Panc1 (cell line): ENCODE data around the gene NPFFR2. TPM values are rescaled to one million over a fixed set of nuclear protein-coding genes. Genes with fewer than 3 reads are reported as not detected.
"Not testable (repeated sequence)": the region's sequence is repeated elsewhere in the genome, so short reads cannot be mapped to it uniquely, and the experiment has no call there.

ENCODE experiments used
- ATAC-seq: fragments of 200-7000 bp; cut with Tn5 transposase; 2 replicates; pipeline ENCODE4 v1.9.1; 2020; ENCODE audit warnings: mild to moderate bottlenecking, moderate library complexity
- BruUV-seq: library from RNA; stranded (reverse); fragments of 400-500 nt; replicated peaks from 2 replicates; lab custom pipeline; 2021; lab: Mats Ljungman, UMichigan
- CTCF ChIA-PET: fragments of 300-600 bp; sonication (Branson Sonifier 250); formaldehyde crosslinking; loops from one replicate; lab custom pipeline; 2022; ENCODE audit warnings: antibody characterized with exemption; lab: Charles Lee
- POLR2A ChIA-PET: fragments of 300-600 bp; sonication (Branson Sonifier 250); formaldehyde crosslinking; loops from one replicate; lab custom pipeline; 2022; ENCODE audit warnings: antibody characterized with exemption; lab: Charles Lee
- DNase-seq: peaks from one replicate; pipeline ENCODE4 v3.0.0-alpha.2; 2010; ENCODE audit warnings: low read depth, low spot score
- H3K27ac ChIP-seq: 2 replicates; pipeline ENCODE4 v1.5.1; 2011; ENCODE audit warnings: mild to moderate bottlenecking, low read length, inconsistent platforms
- H3K27me3 ChIP-seq: fragments of 200-500 bp; sonication (Bioruptor generic); 2 replicates; pipeline ENCODE4 v1.6.0; 2014; ENCODE audit warnings: low read length, inconsistent platforms; ENCODE audit not compliant: control insufficient read depth, insufficient read depth
- H3K36me3 ChIP-seq: fragments of 200-500 bp; sonication (Bioruptor generic); 2 replicates; pipeline ENCODE4 v1.5.1; 2014; ENCODE audit warnings: inconsistent platforms, mild to moderate bottlenecking, low read length, moderate library complexity; ENCODE audit not compliant: control insufficient read depth, insufficient read depth
- H3K4me1 ChIP-seq: 2 replicates; pipeline ENCODE4 v1.5.1; 2011; ENCODE audit warnings: inconsistent platforms, mild to moderate bottlenecking, low read length, moderate library complexity; ENCODE audit not compliant: control insufficient read depth, insufficient read depth
- H3K4me3 ChIP-seq, 2 experiments: 2 replicates each; pipeline ENCODE4 v1.5.1; 2011 to 2012; ENCODE audit warnings: low read depth in 2 of 2, low read length in 2 of 2, mild to moderate bottlenecking in 2 of 2, inconsistent platforms in 1 of 2, moderate library complexity in 1 of 2
- H3K9me3 ChIP-seq: fragments of 200-500 bp; sonication (Bioruptor generic); 2 replicates; pipeline ENCODE4 v1.5.1; 2014; ENCODE audit warnings: low read depth, mild to moderate bottlenecking, inconsistent platforms, low read length, moderate library complexity; ENCODE audit not compliant: control insufficient read depth, insufficient read depth
- CTCF ChIP-seq: fragments of 450-650 bp; IDR thresholded peaks from 2 replicates; pipeline ENCODE4 v1.5.1; 2017; ENCODE audit warnings: mild to moderate bottlenecking
- POLR2AphosphoS5 ChIP-seq: IDR thresholded peaks from 2 replicates; pipeline ENCODE4 v1.6.1; 2012; ENCODE audit warnings: mild to moderate bottlenecking, low read depth, low read length, moderate library complexity
- REST ChIP-seq, 2 experiments: IDR thresholded peaks; 2 replicates each; pipeline ENCODE4 v1.6.1; 2011 to 2012; ENCODE audit warnings: low read depth in 2 of 2, control low read depth in 1 of 2, low read length in 1 of 2, mild to moderate bottlenecking in 1 of 2, moderate library complexity in 1 of 2; ENCODE audit not compliant: insufficient read depth in 1 of 2
- SIN3A ChIP-seq: IDR thresholded peaks from 2 replicates; pipeline ENCODE4 v1.6.1; 2012; ENCODE audit warnings: low read depth, mild to moderate bottlenecking, low read length, moderate library complexity, borderline replicate concordance; ENCODE audit not compliant: insufficient read depth
- TCF7L2 ChIP-seq: IDR thresholded peaks from 2 replicates; pipeline ENCODE4 v1.6.1; 2011; ENCODE audit warnings: mild to moderate bottlenecking, low read depth, low read length, inconsistent platforms
- in situ Hi-C: cut with HindIII; loops from 2 replicates; pipeline ENCODE4 v1.10.0; 2016; ENCODE audit warnings: low sequenced_read_pairs, low pct_unique_long_range_greater_than_20kb
- intact Hi-C: fragments of 100-400 bp; cut with micrococcal nuclease; formaldehyde crosslinking; loops from one replicate; pipeline ENCODE4 v1.10.0; 2022; ENCODE audit not compliant: unreplicated experiment
- total RNA-seq: library from RNA; stranded (reverse); gene quantifications from one replicate; pipeline ENCODE4 v1.2.1, GENCODE V29; 2021; ENCODE audit not compliant: unreplicated experiment

NPFFR2 gene
- total RNA-seq, 1 experiment from 2014 or later: not detected

GRCh38 chr4:72128741-72129140 lies 96.9 kb downstream of the NPFFR2 start:
- Histone ChIP-seq H3K36me3 (no peaks in the 10 kb centered on the region), H3K27me3 (no peaks in the 10 kb centered on the region), H3K4me1 (no peaks in the 10 kb centered on the region), H3K27ac (no peak overlapping the region), H3K4me3 (no peak overlapping the region), H3K9me3 (no peaks in the 10 kb centered on the region)
- TF ChIP-seq REST (IDR thresholded peaks at IDR 0.05; ENCODE audit: insufficient read depth in 1 of 2, low read depth in 2 of 2, low read length in 1 of 2) (no peak), CTCF (no peak)
- intact Hi-C loops (no loop called here), in situ Hi-C loops (no loop called here)
- no TSS peak for BruUV-seq
- ATAC-seq: no peak
- DNase-seq: no peak
- POLR2A ChIA-PET: no interaction called here
- CTCF ChIA-PET: no interaction called here

GRCh38 chr4:72136429-72136828 lies 104.6 kb downstream of the NPFFR2 start:
- Histone ChIP-seq H3K27me3 (no peaks in the 10 kb centered on the region), H3K4me1 (no peaks in the 10 kb centered on the region), H3K27ac (no peak overlapping the region), H3K4me3 (no peak overlapping the region), H3K36me3 (no peaks in the 10 kb centered on the region), H3K9me3 (no peaks in the 10 kb centered on the region)
- no TSS peak for BruUV-seq
- ChIA-PET CTCF (no interaction called here), POLR2A (no interaction called here)
- ATAC-seq (no peak), DNase-seq (no peak)
- in situ Hi-C loops (no loop called here), intact Hi-C loops (no loop called here)
- TF ChIP-seq SIN3A (no peak), CTCF (no peak), TCF7L2 (no peak), REST (IDR thresholded peaks at IDR 0.05; ENCODE audit: insufficient read depth in 1 of 2, low read depth in 2 of 2, low read length in 1 of 2) (no peak), POLR2AphosphoS5 (no peak)

GRCh38 chr4:72139997-72140396 lies 108.2 kb downstream of the NPFFR2 start:
- BruUV-seq, ATAC-seq, CTCF ChIA-PET, intact Hi-C loops, H3K27ac ChIP-seq, in situ Hi-C loops, DNase-seq, H3K9me3 ChIP-seq, POLR2A ChIA-PET, H3K4me3 ChIP-seq, H3K4me1 ChIP-seq, H3K27me3 ChIP-seq, H3K36me3 ChIP-seq: not testable (repeated sequence)
